GM21825 (cell line): ENCODE measurements around the gene LZTS2.
"Not testable (repeated sequence)": the region's sequence is repeated elsewhere in the genome, so short reads cannot be mapped to it uniquely, and the experiment has no call there.

ENCODE experiments used
- ATAC-seq: cut with Tn5 transposase; IDR thresholded peaks from one replicate; pipeline ENCODE4 v1.9.1; 2021; ENCODE audit warnings: mild to moderate bottlenecking, moderate library complexity; ENCODE audit not compliant: unreplicated experiment

Gene LZTS2, protein sequence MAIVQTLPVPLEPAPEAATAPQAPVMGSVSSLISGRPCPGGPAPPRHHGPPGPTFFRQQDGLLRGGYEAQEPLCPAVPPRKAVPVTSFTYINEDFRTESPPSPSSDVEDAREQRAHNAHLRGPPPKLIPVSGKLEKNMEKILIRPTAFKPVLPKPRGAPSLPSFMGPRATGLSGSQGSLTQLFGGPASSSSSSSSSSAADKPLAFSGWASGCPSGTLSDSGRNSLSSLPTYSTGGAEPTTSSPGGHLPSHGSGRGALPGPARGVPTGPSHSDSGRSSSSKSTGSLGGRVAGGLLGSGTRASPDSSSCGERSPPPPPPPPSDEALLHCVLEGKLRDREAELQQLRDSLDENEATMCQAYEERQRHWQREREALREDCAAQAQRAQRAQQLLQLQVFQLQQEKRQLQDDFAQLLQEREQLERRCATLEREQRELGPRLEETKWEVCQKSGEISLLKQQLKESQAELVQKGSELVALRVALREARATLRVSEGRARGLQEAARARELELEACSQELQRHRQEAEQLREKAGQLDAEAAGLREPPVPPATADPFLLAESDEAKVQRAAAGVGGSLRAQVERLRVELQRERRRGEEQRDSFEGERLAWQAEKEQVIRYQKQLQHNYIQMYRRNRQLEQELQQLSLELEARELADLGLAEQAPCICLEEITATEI

DNA sequence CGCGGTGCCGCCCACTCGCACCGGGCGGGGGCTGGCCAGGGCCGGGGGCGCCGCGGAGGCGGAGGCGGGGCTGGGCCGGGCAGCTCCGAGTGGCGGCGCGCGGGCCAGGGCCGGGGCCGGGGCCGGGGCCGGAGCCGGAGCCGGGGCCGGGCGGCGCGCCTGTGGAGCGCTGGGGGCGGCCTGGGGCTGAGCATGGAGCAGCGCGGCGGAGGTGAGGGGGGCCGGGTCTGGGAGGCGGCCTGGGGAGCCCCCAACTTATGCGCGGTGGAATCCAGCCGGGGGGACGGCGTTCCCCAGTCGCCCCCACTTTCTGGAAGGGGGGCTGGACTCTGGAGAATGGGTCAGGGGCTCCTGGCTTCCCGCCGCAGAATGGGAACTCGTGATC is at the start of gene LZTS2:
Gene LZTS2, plus strand, starts transcription at position 67 of the 385 bp plus-strand sequence. CDS start 2,731 bp downstream, outside the sequence.
- no peak for ATAC-seq

DNA sequence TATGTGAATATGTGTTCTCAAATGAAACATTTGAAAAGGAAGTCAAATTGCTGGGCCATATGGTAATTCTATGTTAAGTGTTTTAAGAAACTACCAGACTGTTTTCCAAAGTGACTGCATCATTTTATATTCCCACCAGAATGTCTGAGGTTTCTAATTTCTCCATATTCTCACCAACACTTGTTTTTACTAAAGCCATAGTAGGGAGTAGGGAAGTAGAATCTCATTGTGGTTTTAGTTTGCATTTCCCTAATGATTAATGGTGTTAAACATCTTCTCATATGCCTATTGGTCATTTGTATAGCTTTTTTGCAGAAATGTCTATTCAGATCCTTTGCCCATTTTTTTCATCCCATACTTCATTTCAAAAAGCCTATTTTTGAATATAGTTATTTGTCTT is 39.4 kb upstream of the LZTS2 start:
- ATAC-seq, result no peak

DNA sequence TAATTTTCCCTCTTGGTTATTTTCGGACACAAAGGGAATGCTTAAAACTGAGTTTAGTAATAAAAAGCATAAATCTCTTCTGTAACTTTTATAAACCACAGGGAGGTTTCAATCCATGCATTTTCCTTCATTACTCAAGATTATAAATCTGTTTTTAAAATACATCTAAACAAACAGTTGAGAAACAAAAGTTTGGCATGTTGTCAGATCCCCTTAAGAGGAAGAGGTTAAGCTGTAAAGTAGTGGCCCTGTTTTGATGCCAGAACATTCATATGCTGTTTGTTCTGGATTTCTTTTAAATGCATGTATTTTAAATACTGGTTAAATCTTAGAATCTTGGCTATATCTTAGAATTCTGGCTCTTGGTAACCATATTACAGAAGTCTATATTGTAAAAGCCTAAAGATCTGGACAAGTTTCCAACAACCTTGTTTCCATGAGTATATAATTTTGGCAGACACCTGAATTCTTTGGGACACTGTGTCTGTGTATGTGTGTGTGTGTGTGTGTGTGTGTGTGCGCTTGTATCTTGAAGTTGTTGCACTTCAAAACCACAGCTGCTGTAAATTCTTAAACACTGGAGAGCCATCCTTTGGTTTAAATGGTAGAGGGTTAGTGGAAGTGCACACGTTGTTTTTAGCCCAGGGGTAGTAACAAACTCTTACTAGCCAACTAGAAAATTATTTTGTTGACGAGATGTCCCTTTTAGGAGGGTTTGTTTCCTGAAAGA is 37.1 kb upstream of the LZTS2 start:
- ATAC-seq, result no peak

DNA sequence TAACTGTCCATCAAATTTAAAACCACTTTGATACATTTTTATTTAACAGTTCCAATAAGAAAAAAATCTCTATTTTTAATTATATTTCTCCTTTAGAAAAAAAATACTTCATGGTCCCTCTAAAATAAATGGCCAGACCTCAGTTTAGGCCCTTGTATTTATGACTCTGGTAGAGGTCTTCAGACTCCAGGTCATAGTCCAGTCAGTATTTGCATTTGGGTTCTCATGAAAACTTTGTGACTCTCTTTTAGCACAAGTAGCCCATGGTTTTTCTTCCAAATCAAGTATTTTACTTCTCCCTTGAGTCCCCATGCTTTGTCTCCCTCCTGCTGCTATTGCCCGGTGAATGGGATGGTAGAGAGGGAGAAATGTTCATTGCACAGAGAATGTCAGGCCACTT is 35.8 kb upstream of the LZTS2 start:
- no peak for ATAC-seq

DNA sequence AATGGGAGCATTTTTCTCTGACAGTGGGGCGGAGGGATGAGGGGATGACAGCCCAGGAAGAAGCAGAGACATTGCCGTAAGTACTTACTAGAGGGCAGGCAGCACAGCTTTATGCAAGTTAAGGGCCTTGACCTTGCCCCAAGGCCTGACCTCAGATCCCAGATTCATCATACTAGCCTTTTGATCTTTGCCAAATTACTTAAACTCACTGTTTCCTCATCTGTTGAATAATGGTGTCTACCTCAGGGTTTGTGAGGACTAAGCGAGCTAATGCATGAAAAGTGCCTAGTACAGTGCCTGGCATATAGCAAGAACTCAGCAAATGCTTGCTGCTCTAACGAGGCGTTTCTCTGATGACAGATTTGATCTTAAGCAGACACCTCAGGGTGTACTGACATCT is 33.8 kb upstream of the LZTS2 start:
- no peak for ATAC-seq

DNA sequence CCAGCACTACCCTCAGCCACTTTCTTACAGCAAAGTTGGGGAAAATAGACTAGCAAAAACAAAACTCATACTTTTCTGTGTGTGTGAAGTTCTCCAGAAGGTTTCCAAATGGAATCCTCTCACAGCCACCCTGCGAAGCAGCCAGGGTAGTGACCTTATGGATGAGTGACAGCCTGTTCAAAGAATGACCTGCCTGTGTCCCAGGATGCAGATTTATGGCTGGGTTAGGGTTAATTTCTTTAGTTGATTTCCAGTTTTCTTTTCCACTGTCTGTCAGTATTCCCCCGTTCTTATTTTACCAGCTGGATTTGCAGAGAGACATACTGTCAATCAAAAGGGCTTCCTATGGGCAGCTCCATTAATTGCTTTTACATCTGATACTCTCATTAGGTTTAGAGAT is 32.7 kb upstream of the LZTS2 start:
- no peak for ATAC-seq

DNA sequence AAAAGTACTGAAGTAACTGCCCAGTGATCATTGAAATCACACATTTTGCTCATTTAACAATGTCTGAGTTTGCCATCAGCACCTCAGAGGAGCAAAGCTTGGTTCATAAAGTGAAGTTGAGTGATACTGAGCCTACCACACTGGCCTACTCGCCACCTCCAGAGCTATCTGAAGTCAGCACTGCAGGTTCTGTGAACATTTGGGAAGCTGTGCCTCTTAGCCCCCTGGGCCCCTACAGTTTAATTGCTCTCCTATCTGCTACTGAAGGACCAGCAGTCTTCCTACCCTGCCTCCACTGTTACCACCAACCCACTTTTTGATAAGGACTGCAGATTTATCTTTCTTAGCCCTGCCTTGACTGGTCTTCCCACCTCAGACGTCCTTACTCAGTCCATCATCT is 32.3 kb upstream of the LZTS2 start:
- ATAC-seq, result no peak

DNA sequence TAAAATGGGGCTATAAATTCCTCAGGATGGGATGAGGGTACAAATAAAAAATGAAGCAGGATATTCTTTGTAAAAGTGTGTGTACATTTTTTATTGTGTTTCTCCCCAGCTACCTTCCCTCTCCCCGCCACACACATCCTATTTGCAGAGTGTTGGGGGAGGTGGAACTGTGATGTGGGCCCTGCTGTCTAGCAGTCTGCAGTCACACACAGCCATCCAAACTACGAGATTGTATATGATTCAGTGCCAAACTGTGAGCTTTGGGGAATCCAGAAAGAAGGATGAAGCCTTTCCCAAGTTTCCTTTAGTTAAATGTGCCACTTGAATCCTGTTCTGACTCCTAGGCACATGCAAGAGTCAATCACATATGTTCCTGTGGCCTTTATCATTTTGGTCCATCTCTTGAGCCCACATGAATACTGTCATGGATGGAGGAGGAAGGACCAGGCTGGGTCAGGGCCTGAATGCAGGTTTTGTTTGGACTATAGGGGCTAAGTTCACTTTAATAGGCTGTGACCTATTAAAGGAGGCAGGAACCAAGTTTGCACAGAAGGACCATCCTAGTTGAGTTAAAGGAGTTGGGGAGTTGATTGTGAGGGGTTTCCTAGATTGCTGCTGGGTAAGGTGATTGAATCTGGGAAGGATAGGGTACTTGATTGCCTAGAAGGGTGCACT is 31.4 kb upstream of the LZTS2 start:
- ATAC-seq, result no peak

DNA sequence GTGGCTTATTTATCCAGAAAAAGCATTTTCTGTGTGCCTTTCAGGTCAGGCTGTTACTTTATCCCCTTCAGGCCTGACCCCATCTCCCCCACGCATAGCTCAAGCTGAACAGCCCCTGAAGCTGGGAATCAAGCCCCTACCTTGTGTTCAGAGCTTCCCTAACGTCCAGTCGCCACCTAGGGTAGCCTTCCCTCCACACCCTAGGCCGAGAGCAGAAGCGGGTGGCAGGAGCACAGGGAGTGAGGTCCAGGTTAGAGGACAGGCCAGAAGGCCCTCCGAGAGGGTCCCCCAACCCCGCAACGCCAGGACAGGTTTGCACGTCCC is 30.8 kb upstream of the LZTS2 start:
- ATAC-seq, result no peak

DNA sequence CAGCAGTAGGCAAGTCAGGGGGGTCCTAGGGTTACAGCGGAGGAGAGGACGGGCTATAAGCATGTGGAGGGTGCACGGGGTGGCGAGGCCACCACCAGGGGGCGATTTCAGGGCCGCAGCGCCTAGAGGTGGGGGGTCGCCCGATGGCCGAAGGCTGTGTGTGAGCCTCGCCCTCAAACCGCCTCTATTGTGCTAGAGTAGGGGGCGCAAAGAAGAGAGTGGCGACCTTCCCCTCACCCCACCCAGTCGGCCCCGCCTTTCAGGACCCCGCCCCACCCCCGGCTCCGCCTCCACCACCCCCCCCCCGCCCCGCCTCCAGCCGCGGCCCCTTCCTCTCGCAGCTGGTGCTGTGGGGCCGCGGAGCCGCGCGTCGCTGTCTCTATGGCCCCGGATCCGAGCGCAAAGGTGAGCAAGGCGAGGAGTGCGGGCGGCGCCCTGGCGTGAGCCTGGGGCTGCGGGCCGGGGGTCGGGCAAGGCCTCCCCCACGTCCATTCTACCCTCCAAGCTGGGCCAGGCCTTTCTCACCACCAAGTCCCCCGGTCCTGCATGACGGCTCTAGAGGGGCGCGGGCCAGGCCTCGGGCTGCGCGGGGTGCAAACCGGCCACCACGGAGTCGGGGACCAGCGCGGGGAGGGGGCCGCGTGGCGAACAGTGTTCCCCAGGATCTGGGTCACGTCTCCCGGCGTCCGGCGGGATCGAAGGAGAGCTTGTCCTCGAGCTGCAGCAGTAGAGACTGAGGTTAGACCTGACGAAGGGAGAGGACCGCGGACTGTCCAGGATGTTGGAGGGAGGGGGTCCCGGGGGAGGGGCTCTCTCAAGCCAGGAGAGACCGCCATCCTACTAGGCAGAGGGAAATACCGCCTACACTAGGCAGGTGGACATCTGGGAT is 30.2 kb upstream of the LZTS2 start, which contains the start of gene SEMA4G:
Gene SEMA4G, plus strand, starts transcription at position 318 of the 889 bp plus-strand sequence. CDS start 3,409 bp downstream, outside the sequence.
- ATAC-seq, result peak; percentile 50

DNA sequence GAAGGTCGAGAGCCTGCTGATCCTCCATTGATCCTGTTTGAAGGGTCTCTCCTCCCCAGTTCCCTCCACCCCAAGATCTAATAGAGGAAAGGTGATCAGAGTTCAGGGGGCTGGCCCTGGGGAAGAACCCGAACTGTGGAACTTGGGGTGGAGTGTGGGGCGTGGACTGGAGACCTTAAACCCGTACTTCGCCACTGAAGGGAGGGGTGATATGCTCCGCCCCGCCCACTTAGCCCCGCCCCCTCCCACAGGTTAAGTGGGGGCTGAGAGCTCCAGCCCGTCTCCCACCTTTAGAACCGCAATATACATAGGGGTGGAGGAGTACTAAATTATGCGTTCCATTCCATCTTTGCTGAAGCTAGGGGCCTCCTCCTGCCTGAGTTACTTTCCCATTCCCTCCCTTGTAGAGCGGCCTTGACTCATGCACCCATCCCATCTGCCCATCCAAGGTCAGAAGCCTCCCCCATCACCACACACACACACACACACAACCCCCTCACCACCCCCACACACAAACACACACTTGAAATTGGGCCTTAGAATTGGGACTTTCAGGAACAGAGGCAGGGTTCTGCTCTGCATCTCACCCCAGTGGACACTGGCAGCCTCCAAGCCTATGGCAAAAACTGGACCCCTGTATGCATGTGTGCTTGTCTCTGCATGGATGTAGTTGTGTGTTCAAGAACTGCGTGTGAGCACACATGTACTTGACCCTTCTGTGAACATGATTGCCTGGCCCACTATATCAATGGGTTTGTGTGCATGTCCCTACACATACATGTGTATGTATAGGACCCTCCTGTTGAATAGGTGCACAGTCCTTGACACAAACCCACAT is 29.3 kb upstream of the LZTS2 start:
- ATAC-seq, result no peak

DNA sequence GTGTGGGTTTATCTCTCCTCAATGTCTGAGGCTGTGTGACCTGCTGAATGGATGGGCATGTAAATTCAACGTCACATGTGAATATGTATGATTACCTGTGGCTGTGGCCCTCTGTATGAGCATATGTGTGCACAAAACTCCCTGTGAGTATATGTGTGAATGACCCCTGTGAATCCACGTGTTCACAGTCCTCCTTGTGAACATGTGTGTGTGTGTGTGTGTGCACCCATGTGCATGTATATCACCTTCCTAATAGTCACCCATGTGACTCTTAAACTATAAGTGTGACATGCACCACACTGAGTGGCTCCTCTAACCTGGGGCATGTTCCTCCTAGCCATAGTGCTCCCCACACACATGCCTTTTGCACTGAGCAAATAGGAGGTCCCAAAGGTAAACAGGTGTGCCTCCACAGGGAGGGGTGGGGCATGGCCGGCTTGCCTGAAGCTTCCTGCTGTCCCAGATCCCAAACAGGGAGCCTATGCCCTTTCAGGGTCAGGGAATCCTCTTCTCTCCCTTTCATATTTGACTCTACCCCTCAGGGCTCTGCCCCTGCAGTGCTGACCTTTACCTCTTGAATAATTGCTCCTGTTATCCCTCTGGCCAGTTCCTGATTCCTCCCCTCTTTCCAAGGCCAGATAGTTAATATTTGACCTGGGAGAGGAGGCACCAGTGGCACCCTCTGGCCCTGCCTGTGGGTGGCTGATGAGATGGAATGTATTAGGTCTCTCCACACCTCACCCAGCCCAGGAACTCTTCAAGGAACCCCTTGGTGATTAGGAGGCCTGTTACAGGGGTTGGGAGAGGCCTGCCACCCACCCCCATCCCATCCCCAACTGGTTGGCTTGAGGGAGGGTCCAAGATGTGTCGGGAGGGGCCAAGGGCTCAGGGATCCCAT is 28.4 kb upstream of the LZTS2 start:
- ATAC-seq, result no peak

DNA sequence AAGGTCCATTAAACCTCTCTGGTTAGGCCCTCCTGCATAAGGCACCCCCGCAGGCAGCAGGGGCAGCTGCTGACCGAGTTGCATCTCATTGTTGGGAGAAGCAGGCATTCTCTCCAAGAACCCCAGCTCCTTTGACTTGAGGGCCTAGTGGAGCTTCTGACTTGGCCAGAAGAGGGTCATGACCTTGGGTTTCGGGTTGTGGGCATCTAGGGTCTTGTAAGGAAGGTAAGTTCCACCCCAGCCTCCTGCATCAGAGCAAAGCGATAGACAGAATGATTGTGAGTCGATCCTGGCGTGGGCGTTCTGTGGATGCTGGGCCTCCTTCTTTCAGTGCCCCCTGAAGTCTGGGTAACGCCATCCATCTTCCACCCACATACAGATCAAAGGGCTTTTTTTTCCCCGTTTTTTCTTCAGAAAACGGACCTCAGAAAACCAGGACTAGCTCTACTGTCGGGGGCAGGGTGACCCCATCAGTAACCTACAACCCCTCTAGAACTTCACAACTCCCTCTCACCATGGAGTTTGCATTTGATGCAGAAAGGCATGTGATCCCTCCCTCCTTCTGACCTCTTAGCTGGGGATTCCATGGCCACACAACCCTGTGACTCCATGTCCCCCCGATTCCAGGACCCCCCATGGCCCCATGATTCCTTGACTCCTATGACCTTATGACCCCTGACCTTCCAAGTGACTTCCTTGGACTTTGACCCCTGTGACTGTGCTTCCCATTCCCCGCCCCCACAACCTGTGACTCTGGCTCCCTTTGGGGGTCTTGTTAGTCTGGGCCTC is 27.3 kb upstream of the LZTS2 start:
- ATAC-seq, result no peak

DNA sequence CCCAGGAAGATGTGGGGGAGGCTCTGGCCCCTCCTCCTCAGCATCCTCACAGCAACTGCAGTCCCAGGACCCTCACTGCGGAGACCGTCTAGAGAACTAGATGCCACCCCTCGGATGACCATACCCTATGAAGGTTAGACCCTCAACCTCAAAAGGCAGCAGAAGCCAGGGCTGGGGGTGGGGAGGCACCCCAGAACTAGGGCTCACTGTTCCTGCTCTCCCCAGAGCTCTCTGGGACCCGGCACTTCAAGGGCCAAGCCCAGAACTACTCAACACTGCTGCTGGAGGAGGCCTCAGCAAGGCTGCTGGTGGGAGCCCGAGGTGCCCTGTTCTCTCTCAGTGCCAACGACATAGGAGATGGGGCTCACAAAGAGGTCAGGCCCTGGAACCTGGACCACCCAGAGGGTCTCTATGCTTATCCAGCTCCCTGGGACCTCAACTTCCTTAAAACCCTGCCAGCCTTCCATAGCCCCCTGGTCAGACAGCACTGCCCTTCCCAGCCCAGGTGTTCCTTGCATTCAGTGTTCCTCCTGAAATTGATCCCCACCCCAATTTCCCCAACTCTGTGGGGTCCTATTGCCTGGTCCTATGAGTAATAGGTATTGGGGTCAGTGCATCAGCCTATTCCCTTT is 26.6 kb upstream of the LZTS2 start:
- ATAC-seq, result no peak

DNA sequence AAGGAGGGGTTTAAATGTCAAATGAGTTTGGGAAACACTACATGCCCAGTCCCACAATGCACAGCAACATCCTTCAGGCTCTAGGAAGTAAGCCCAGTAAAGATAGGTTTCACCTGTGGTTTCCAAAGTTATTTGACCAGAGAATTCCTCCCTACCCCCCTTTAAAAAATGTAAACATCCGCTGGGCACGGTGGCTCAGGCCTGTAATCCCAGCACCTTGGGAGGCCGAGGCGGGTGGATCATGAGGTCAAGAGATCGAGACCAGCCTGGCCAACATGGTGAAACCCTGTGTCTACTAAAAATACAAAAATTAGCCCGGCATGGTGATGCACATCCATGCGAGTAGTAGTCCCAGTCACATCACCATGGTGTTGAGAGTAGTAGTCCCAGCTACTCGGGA is 24.2 kb upstream of the LZTS2 start:
- not testable (repeated sequence) for ATAC-seq

DNA sequence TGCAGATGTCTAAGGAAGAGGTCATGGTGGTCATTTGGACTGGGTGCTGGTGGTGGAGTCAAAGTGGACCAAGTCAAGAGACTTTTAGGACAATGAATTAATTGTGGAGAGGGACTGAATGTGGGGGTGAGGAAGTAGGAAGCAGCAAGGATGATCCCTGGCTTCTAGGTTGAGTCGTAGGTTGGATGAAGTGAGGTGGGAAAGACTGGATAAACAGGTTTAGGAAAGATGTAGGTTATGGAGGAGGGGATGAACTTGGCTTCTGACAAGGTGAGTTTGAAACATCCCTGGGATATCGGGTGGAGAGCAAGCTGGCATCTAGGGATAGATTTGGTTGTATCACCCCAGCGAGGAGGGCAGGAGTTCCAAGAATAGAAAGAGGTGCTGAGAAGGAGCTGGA is 22.7 kb upstream of the LZTS2 start:
- ATAC-seq, result no peak

DNA sequence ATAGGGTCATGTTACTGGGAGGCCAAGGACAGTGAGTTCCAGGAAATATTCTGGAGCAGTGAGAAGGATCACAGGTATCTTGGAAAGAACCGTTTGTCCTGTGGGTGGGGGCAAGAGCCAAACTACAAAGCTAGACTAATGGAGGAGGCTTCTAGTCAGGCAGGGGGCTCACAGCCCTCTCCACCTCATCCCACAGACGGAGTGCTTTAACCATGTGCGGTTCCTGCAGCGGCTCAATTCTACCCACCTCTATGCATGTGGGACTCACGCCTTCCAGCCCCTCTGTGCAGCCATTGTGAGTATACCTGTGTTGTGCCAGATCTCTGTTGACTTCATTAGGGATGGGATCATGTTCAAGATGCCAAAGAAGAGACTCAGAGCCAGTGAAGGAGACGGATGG is 22.2 kb upstream of the LZTS2 start:
- no peak for ATAC-seq
